Naive thymus-derived CD8-positive, alpha-beta T cell (primary cell): Measurements from ENCODE around the gene MAP2K3. TPM values are rescaled to one million over a fixed set of nuclear protein-coding genes. Genes with fewer than 3 reads are reported as not detected.

Experiments used
- ATAC-seq, 2 donors: fragments of 150-1000 bp; cut with Tn5 transposase in 1 of 2; sonication (Bioruptor Pico), chemical (Tn5 transposase) in 1 of 2; 1 replicate in 1 of 2; 2 replicates in 1 of 2; pipeline ENCODE4 v1.10.0; 2021; ENCODE audit warnings: mild to moderate bottlenecking in 2 of 2, moderate library complexity in 2 of 2
- POLR2A ChIA-PET: fragments of 350-600 bp; sonication (Branson Sonifier 250); formaldehyde crosslinking; loops from one replicate; lab custom pipeline; 2021; ENCODE audit warnings: antibody characterized with exemption; lab: Charles Lee
- DNase-seq, 10 donors: peaks; one replicate each; pipeline versions ENCODE4 v3.0.0 to v3.0.0-alpha.2; 2020 to 2022
- H3K27ac Mint-ChIP-seq, 10 donors: one replicate each; pipeline ENCODE4 v1.8.0; 2020 to 2022; ENCODE audit warnings: mild to moderate bottlenecking in 10 of 10, mixed read lengths in 10 of 10, moderate library complexity in 4 of 10, inconsistent platforms in 1 of 10
- H3K27me3 Mint-ChIP-seq, 5 donors: one replicate each; pipeline ENCODE4 v1.8.0; 2021 to 2022; ENCODE audit warnings: mixed read lengths in 5 of 5
- H3K36me3 Mint-ChIP-seq, 3 donors: one replicate each; pipeline ENCODE4 v1.8.0; 2020 to 2022; ENCODE audit warnings: mixed read lengths in 3 of 3, mild to moderate bottlenecking in 2 of 3, inconsistent platforms in 1 of 3
- H3K4me1 Mint-ChIP-seq, 4 donors: one replicate each; pipeline ENCODE4 v1.8.0; 2021 to 2022; ENCODE audit warnings: mixed read lengths in 4 of 4
- H3K4me3 Mint-ChIP-seq, 10 donors: one replicate each; pipeline ENCODE4 v1.8.0; 2020 to 2022; ENCODE audit warnings: mild to moderate bottlenecking in 10 of 10, mixed read lengths in 10 of 10, moderate library complexity in 6 of 10, inconsistent platforms in 1 of 10
- H3K9me3 Mint-ChIP-seq, 9 donors: one replicate each; pipeline ENCODE4 v1.8.0; 2020 to 2022; ENCODE audit warnings: mixed read lengths in 9 of 9, mild to moderate bottlenecking in 3 of 9, inconsistent platforms in 1 of 9, moderate library complexity in 1 of 9
- polyA plus RNA-seq, 3 donors: library from polyadenylated mRNA; unstranded; fragments of 300-500 nt; fragmentation: Illumina TruSeq; gene quantifications; one replicate each; pipeline ENCODE4 v1.2.3, GENCODE V29; 2021
- total RNA-seq, 8 experiments: library from RNA in 2 of 8; stranded (reverse) in 2 of 8; gene quantifications; one replicate each; pipeline ENCODE4 v1.2.3 and lab custom pipeline; 2021 to 2026

Gene MAP2K3
- total RNA-seq (10 to 100 TPM; 39.4 to 42.2 TPM), polyA plus RNA-seq (10 to 100 TPM; 49.0 to 69.4 (median 49.7) TPM), total RNA-seq (lab: John Stamatoyannopoulos, UW) (21.2 to 114 (median 34.3) reads per million in 6 experiments)

GRCh38 chr17:21284319-21285163 lies at the start of gene MAP2K3:
TSS of gene MAP2K3 (plus strand) at chr17:21284711. CDS start at chr17:21284921, 210 bp downstream.
- H3K36me3 Mint-ChIP-seq, result no peaks in the 10 kb centered on the region
- POLR2A ChIA-PET, result interaction anchor here (0.8 to 3.8 kb wide), 6 partner anchors 8 to 228 kb away, joined by 3 to 53 read pairs (median 4); no protein-coding TSS in a partner anchor
- ATAC-seq (peak; percentile 70 to 77), DNase-seq (peak; percentile 78 to 95 (median 87))
- peak within 1 kb of the TSS; percentile 88 to 98 (median 96) for H3K27ac Mint-ChIP-seq
- peak within 1 kb of the TSS; percentile 87 to 97 (median 94) for H3K4me3 Mint-ChIP-seq
- no peaks in the 10 kb centered on the region for H3K9me3 Mint-ChIP-seq
- H3K27me3 Mint-ChIP-seq, result no peaks in the 10 kb centered on the region
- H3K4me1 Mint-ChIP-seq, result peaks cover 36 to 76% (median 51%) of the 10 kb centered on the region in 4 donors

- POLR2A ChIA-PET, result no interaction called here
- ATAC-seq, result no peak
These were observed 48.6 kb upstream of the MAP2K3 start for GRCh38 chr17:21235921-21236320.

GRCh38 chr17:21239680-21240368 lies 44.7 kb upstream of the MAP2K3 start:
- POLR2A ChIA-PET, result interaction anchor here (1.1 to 1.5 kb wide), 2 partner anchors 9 to 28 kb away, joined by 3 to 4 read pairs; no protein-coding TSS in a partner anchor
- Mint-ChIP-seq H3K4me1 (peaks cover 0 to 15% (median 1%) of the 10 kb centered on the region in 4 donors), H3K36me3 (no peaks in the 10 kb centered on the region), H3K27me3 (no peaks in the 10 kb centered on the region), H3K4me3 (no peak overlapping the region), H3K9me3 (no peaks in the 10 kb centered on the region), H3K27ac (peak overlapping the region in 1 of 10 donors; percentile 5)
- ATAC-seq, result no peak
- peak in 1 of 10 donors; percentile 45 for DNase-seq

More at GRCh38 chr17:21235921-21236320, 48.6 kb upstream of the MAP2K3 start:
- Mint-ChIP-seq H3K36me3 (peaks cover 0 to 9% (median 0%) of the 10 kb centered on the region in 3 donors), H3K27me3 (no peaks in the 10 kb centered on the region), H3K27ac (no peak overlapping the region), H3K4me1 (peaks cover 0 to 15% (median 0%) of the 10 kb centered on the region in 4 donors), H3K4me3 (no peak overlapping the region), H3K9me3 (peaks cover 0 to 14% (median 4%) of the 10 kb centered on the region in 9 donors)
- DNase-seq, result no peak

GRCh38 chr17:21240369-21241055 lies 44.0 kb upstream of the MAP2K3 start:
- H3K27me3 Mint-ChIP-seq, result no peaks in the 10 kb centered on the region
- no peak overlapping the region for H3K27ac Mint-ChIP-seq
- H3K9me3 Mint-ChIP-seq, result no peaks in the 10 kb centered on the region
- DNase-seq (peak in 1 of 10 donors; percentile 59), ATAC-seq (no peak)
- POLR2A ChIA-PET, result interaction anchor here (0.9 to 1.5 kb wide), 2 partner anchors 27 to 28 kb away, joined by 3 read pairs; no protein-coding TSS in a partner anchor
- no peak overlapping the region for H3K4me3 Mint-ChIP-seq
- peaks cover 0 to 12% (median 4%) of the 10 kb centered on the region in 4 donors for H3K4me1 Mint-ChIP-seq
- H3K36me3 Mint-ChIP-seq, result no peaks in the 10 kb centered on the region

GRCh38 chr17:21241564-21241963 lies 42.9 kb upstream of the MAP2K3 start:
- peak in 1 of 10 donors; percentile 50 for DNase-seq
- Mint-ChIP-seq H3K27me3 (no peaks in the 10 kb centered on the region), H3K9me3 (no peaks in the 10 kb centered on the region), H3K36me3 (no peaks in the 10 kb centered on the region), H3K4me1 (peaks cover 0 to 9% (median 8%) of the 10 kb centered on the region in 4 donors), H3K4me3 (no peak overlapping the region), H3K27ac (no peak overlapping the region)
- no peak for ATAC-seq
- POLR2A ChIA-PET, result interaction anchor here (0.9 to 1.0 kb wide), 2 partner anchors 29 to 38 kb away, joined by 3 read pairs; no protein-coding TSS in a partner anchor

GRCh38 chr17:21242026-21242697 lies 42.3 kb upstream of the MAP2K3 start:
- Mint-ChIP-seq H3K4me1 (peaks cover 0 to 9% (median 8%) of the 10 kb centered on the region in 4 donors), H3K4me3 (no peak overlapping the region), H3K9me3 (no peaks in the 10 kb centered on the region), H3K27ac (no peak overlapping the region), H3K36me3 (no peaks in the 10 kb centered on the region), H3K27me3 (no peaks in the 10 kb centered on the region)
- POLR2A ChIA-PET, result interaction anchor here (1.0 kb wide), 1 partner anchor 38 kb away, joined by 3 read pairs; no protein-coding TSS in a partner anchor
- DNase-seq (peak in 1 of 10 donors; percentile 45), ATAC-seq (no peak)

GRCh38 chr17:21242780-21243515 lies 41.6 kb upstream of the MAP2K3 start:
- peaks cover 0 to 11% (median 7%) of the 10 kb centered on the region in 4 donors for H3K4me1 Mint-ChIP-seq
- H3K9me3 Mint-ChIP-seq, result no peaks in the 10 kb centered on the region
- no peak overlapping the region for H3K27ac Mint-ChIP-seq
- POLR2A ChIA-PET, result no interaction called here
- no peak for ATAC-seq
- no peaks in the 10 kb centered on the region for H3K36me3 Mint-ChIP-seq
- H3K27me3 Mint-ChIP-seq, result no peaks in the 10 kb centered on the region
- DNase-seq, result peak in 1 of 10 donors; percentile 23
- H3K4me3 Mint-ChIP-seq, result no peak overlapping the region

GRCh38 chr17:21243516-21244303 lies 40.8 kb upstream of the MAP2K3 start:
- no peaks in the 10 kb centered on the region for H3K9me3 Mint-ChIP-seq
- H3K36me3 Mint-ChIP-seq, result no peaks in the 10 kb centered on the region
- POLR2A ChIA-PET, result no interaction called here
- H3K4me1 Mint-ChIP-seq, result peaks cover 0 to 12% (median 8%) of the 10 kb centered on the region in 4 donors
- H3K27ac Mint-ChIP-seq, result no peak overlapping the region
- no peaks in the 10 kb centered on the region for H3K27me3 Mint-ChIP-seq
- H3K4me3 Mint-ChIP-seq, result no peak overlapping the region
- DNase-seq (no peak), ATAC-seq (no peak)

- POLR2A ChIA-PET, result interaction anchor here (1.3 kb wide), 1 partner anchor 202 kb away, joined by 5 read pairs; no protein-coding TSS in a partner anchor
- Mint-ChIP-seq H3K36me3 (no peaks in the 10 kb centered on the region), H3K9me3 (no peaks in the 10 kb centered on the region), H3K27ac (peak overlapping the region in 5 of 10 donors; percentile 14 to 69 (median 47)), H3K4me3 (no peak overlapping the region), H3K4me1 (peaks cover 8 to 26% (median 17%) of the 10 kb centered on the region in 4 donors), H3K27me3 (no peaks in the 10 kb centered on the region)
- ATAC-seq, result no peak
- no peak for DNase-seq
These were observed 38.8 kb upstream of the MAP2K3 start for GRCh38 chr17:21245639-21246084.

GRCh38 chr17:21246698-21247097 lies 37.8 kb upstream of the MAP2K3 start:
- POLR2A ChIA-PET, result interaction anchor here (1.3 kb wide), 1 partner anchor 203 kb away, joined by 5 read pairs; no protein-coding TSS in a partner anchor
- Mint-ChIP-seq H3K4me1 (peaks cover 10 to 34% (median 22%) of the 10 kb centered on the region in 4 donors), H3K9me3 (no peaks in the 10 kb centered on the region), H3K36me3 (no peaks in the 10 kb centered on the region), H3K4me3 (no peak overlapping the region), H3K27ac (peak overlapping the region in 3 of 10 donors; percentile 25 to 56 (median 31)), H3K27me3 (no peaks in the 10 kb centered on the region)
- DNase-seq (no peak), ATAC-seq (no peak)
